DND-41 (cell line): ENCODE results near the gene PLAC1.

Experiments
- ATAC-seq: fragments of 200-7000 bp; cut with Tn5 transposase; 3 replicates; pipeline ENCODE4 v1.9.1; 2021; ENCODE audit warnings: low read depth; ENCODE audit not compliant: insufficient read depth
- DNase-seq: peaks from one replicate; pipeline ENCODE4 v3.0.0-alpha.2; 2020
- H2AFZ ChIP-seq: 2 replicates; pipeline ENCODE4 v1.6.0; 2012; ENCODE audit warnings: low read depth, low read length
- H3K27ac ChIP-seq: 2 replicates; pipeline ENCODE4 v1.5.1; 2012; ENCODE audit warnings: low read length, inconsistent platforms
- H3K27me3 ChIP-seq: fragments of 200-600 bp; sonication (generic); 2 replicates; pipeline ENCODE4 v1.6.0; 2012; ENCODE audit warnings: low read length, mild to moderate bottlenecking, inconsistent platforms; ENCODE audit not compliant: insufficient read depth, poor library complexity
- H3K36me3 ChIP-seq: 2 replicates; pipeline ENCODE4 v1.5.1; 2012; ENCODE audit warnings: low read length, inconsistent platforms; ENCODE audit not compliant: insufficient read depth
- H3K4me1 ChIP-seq: 2 replicates; pipeline ENCODE4 v1.5.1; 2012; ENCODE audit warnings: mild to moderate bottlenecking, low read length; ENCODE audit not compliant: insufficient read depth
- H3K4me2 ChIP-seq: 2 replicates; pipeline ENCODE4 v1.6.0; 2012; ENCODE audit warnings: mild to moderate bottlenecking, moderate library complexity, low read length, inconsistent platforms; ENCODE audit not compliant: insufficient read depth
- H3K4me3 ChIP-seq, 2 experiments: fragments of 200-600 bp in 1 of 2; shearing (Covaris generic) in 1 of 2; 2 replicates each; pipeline ENCODE4 v1.5.1; 2012 to 2016; ENCODE audit warnings: inconsistent platforms in 2 of 2, low read length in 2 of 2, mild to moderate bottlenecking in 2 of 2, low read depth in 1 of 2, moderate library complexity in 1 of 2
- H3K79me2 ChIP-seq: 2 replicates; pipeline ENCODE4 v1.6.0; 2012; ENCODE audit warnings: low read length, inconsistent platforms; ENCODE audit not compliant: insufficient read depth
- H3K9ac ChIP-seq: 2 replicates; pipeline ENCODE4 v1.6.0; 2012; ENCODE audit warnings: low read depth, mild to moderate bottlenecking, inconsistent platforms, low read length, moderate library complexity
- H3K9me3 ChIP-seq: 2 replicates; pipeline ENCODE4 v1.5.1; 2012; ENCODE audit warnings: low read length, moderate library complexity, mild to moderate bottlenecking, inconsistent platforms; ENCODE audit not compliant: insufficient read depth, severe bottlenecking
- H4K20me1 ChIP-seq: 2 replicates; pipeline ENCODE4 v1.6.0; 2012; ENCODE audit warnings: low read length; ENCODE audit not compliant: insufficient read depth
- EZH2 ChIP-seq: IDR thresholded peaks from 3 replicates; pipeline ENCODE4 v1.6.1; 2012; ENCODE audit warnings: borderline replicate concordance, low read depth, mild to moderate bottlenecking, moderate library complexity, low read length, inconsistent platforms; ENCODE audit not compliant: severe bottlenecking
- TF ChIP-seq, protein P1 (sequence below): IDR thresholded peaks from 2 replicates; pipeline ENCODE4 v1.5.1; 2012; ENCODE audit warnings: borderline replicate concordance, low read length, moderate library complexity, mild to moderate bottlenecking; ENCODE audit not compliant: poor library complexity, severe bottlenecking; ENCODE audit errors: extremely low read depth

The PLAC1 gene

DNA sequence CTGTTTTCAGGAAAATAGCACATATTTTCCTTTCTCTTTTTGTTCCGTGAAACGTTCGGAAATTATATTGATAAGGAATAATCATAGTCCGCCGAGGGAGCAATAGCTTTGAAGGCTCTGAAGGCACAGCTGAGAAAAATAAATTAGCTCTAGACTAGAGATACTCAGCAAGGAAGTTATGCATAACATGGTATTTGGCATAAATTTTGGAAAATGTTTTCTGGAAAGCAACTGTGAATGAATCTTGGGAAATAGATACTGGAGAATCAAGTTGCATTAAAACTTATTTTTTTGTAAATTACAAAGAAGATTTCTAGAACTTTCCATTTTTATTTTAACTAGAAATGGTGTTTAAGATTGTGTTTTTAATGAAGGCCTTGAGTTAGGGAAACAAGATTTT, 105.9 kb downstream of the PLAC1 start:
- peaks cover 23% of the 10 kb centered on the region for H3K79me2 ChIP-seq
- H3K27ac ChIP-seq = no peak overlapping the region
- TF ChIP-seq, protein P1, sequence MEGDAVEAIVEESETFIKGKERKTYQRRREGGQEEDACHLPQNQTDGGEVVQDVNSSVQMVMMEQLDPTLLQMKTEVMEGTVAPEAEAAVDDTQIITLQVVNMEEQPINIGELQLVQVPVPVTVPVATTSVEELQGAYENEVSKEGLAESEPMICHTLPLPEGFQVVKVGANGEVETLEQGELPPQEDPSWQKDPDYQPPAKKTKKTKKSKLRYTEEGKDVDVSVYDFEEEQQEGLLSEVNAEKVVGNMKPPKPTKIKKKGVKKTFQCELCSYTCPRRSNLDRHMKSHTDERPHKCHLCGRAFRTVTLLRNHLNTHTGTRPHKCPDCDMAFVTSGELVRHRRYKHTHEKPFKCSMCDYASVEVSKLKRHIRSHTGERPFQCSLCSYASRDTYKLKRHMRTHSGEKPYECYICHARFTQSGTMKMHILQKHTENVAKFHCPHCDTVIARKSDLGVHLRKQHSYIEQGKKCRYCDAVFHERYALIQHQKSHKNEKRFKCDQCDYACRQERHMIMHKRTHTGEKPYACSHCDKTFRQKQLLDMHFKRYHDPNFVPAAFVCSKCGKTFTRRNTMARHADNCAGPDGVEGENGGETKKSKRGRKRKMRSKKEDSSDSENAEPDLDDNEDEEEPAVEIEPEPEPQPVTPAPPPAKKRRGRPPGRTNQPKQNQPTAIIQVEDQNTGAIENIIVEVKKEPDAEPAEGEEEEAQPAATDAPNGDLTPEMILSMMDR = no peak
- no peak for TF ChIP-seq EZH2
- H3K4me2 ChIP-seq = no peak overlapping the region
- no peak overlapping the region for H3K9ac ChIP-seq
- H3K4me1 ChIP-seq = peaks cover 26% of the 10 kb centered on the region
- no peaks in the 10 kb centered on the region for H3K9me3 ChIP-seq
- no peak for DNase-seq
- ATAC-seq = no peak
- no peak overlapping the region for H2AFZ ChIP-seq
- H3K36me3 ChIP-seq = no peaks in the 10 kb centered on the region
- H3K4me3 ChIP-seq = no peak overlapping the region
- H4K20me1 ChIP-seq = no peaks in the 10 kb centered on the region
- no peaks in the 10 kb centered on the region for H3K27me3 ChIP-seq

DNA sequence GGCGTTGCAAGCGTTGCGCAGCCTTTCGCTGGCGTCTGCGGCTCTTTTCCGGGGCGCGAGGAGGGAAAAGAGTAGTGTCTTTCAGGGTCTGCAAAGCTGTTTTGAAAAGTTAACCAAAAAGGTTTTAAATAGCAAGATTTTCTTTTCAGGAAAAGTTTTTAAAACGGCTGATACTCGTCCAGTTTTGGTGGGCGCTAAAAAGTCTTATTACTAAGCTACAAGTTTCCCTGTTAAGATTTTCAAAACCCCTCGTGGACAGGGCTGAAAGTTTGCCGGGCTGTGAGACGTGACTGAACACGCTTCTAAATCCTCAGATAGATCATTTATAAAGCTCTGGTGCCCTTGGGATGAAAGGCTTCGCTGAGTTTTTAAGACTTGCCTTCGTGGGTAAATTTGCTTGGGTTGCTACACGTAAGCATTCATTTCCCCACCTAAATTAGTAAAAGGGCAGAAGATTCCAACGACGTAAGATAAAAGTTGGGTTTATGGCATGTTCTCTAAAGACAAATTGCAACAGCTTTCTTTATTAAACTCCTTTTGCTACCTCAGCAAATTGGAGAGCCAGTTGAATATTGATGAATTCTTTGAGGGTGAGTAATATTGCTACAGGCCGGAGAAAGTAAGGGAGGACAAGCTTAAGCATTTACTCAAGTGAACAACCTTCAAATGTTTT, 106.8 kb downstream of the PLAC1 start:
- peaks cover 27% of the 10 kb centered on the region for H3K4me1 ChIP-seq
- no peaks in the 10 kb centered on the region for H4K20me1 ChIP-seq
- DNase-seq = no peak
- TF ChIP-seq, protein P1 = no peak
- TF ChIP-seq EZH2 = no peak
- peak overlapping the region; percentile 77 for H3K4me2 ChIP-seq
- H3K27ac ChIP-seq = peak overlapping the region; percentile 98
- H3K36me3 ChIP-seq = peaks cover 4% of the 10 kb centered on the region
- H3K9ac ChIP-seq = peak overlapping the region; percentile 95
- H3K27me3 ChIP-seq = no peaks in the 10 kb centered on the region
- H3K4me3 ChIP-seq = peak overlapping the region; percentile 23 to 88; a peak in 3 of 4 replicates
- no peak for ATAC-seq
- H3K9me3 ChIP-seq = no peaks in the 10 kb centered on the region
- H3K79me2 ChIP-seq = peaks cover 28% of the 10 kb centered on the region
- H2AFZ ChIP-seq = peak overlapping the region; percentile 85

DNA sequence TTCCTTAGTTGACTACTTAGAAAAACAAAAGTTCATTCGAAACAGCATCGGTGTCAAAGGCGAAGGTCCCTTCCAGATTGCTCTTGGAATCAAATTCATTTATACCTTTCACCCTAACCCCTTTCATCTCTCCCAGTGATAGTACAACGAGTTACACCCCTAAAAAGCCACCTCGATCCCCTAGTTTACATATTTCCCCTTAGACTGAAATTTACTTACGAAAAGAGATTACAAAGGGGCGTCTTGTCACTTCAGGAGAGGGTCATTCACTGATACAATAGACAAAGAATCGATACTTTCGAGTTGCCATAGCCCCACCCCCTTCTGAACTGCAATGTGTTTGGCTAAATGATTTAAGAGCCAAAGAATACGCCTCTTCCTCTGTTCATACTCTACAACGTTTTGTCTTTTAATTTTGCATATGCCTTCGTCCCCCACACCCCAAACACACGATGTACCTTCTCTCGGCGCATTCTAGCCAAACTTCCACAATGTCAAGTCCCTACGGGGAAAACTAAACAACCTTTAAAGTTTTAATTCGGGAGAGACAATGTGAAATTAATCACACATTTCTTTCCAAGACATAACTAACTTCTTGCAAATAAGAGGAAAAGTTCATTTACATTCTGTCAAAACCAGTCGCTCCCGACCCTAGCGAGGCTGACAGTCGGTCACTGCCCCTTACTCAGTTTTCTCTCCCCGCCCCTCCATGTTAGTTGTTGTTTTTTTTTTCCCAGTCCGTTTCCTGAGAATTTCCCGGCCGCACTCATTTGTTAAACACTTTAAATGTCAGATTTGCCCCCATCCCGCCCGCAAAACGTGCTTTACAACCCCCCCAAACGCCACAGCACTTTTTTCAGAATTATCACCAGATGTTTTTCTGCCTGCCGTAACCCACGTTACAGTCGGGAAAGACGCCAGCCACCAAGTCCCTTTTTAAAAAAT, 109.7 kb downstream of the PLAC1 start:
- H3K36me3 ChIP-seq = peaks cover 23% of the 10 kb centered on the region
- peaks cover 46% of the 10 kb centered on the region for H3K4me1 ChIP-seq
- no peaks in the 10 kb centered on the region for H3K9me3 ChIP-seq
- H3K4me3 ChIP-seq = peak overlapping the region; percentile 49 to 88; a peak in 3 of 4 replicates
- DNase-seq = peak; percentile 30
- peak overlapping the region; percentile 84 for H2AFZ ChIP-seq
- no peak for ATAC-seq
- peaks cover 28% of the 10 kb centered on the region for H3K79me2 ChIP-seq
- H3K27me3 ChIP-seq = no peaks in the 10 kb centered on the region
- peak overlapping the region; percentile 95 for H3K9ac ChIP-seq
- H3K27ac ChIP-seq = peak overlapping the region; percentile 92
- peak overlapping the region; percentile 79 for H3K4me2 ChIP-seq
- no peaks in the 10 kb centered on the region for H4K20me1 ChIP-seq
- TF ChIP-seq, protein P1 = no peak
- no peak for TF ChIP-seq EZH2
